ENCODE measurements around the gene PDE11A. TPM values are rescaled to one million over a fixed set of nuclear protein-coding genes. Genes with fewer than 3 reads are reported as not detected.

PDE11A gene
- total and polyA plus RNA-seq, 2 experiments from 2014 or later, result 0.08 to 0.73 TPM

- H3K4me3 Mint-ChIP-seq, result peak overlapping the region; percentile 93
- H3K36me3 Mint-ChIP-seq (ENCODE audit: low read depth), result no peaks in the 10 kb centered on the region
- Histone ChIP-seq H3K36me3 (ENCODE audit: insufficient read depth) (no peaks in the 10 kb centered on the region), H3K9me2 (ENCODE audit: insufficient read depth) (no peaks in the 10 kb centered on the region), H3F3A (replicated peaks; ENCODE audit: low read depth) (no peaks in the 10 kb centered on the region), H3K27ac (ENCODE audit: low read depth) (peak overlapping the region; percentile 89; the same call in 1 of the 2 replicates), H2AFZ (peak overlapping the region; percentile 94), H3K4me1 (ENCODE audit: insufficient read depth) (0 out of 2 replicates have a peak, but pooled peaks cover 6% of the 10 kb centered on the region), H4K20me1 (replicated peaks; ENCODE audit: insufficient read depth) (no peaks in the 10 kb centered on the region), H3K27me3 (ENCODE audit: insufficient read depth) (no peaks in the 10 kb centered on the region), H3K4me3 (peak overlapping the region; percentile 72), H3K79me2 (replicated peaks; ENCODE audit: insufficient read depth) (no peaks in the 10 kb centered on the region), H3K4me2 (peak overlapping the region; percentile 87)
- H3K9me3 Mint-ChIP-seq, result no peaks in the 10 kb centered on the region
- H3K27me3 Mint-ChIP-seq (ENCODE audit: insufficient read depth, low read depth, poor library complexity), result peaks cover 4% of the 10 kb centered on the region
- ATAC-seq (no peak), DNase-seq (ENCODE audit: low spot score) (no peak)
- no peak overlapping the region for H3K27ac Mint-ChIP-seq
- peaks cover 10% of the 10 kb centered on the region for H3K4me1 Mint-ChIP-seq
- TF ChIP-seq STAT1 (IDR thresholded peaks at IDR 0.05; ENCODE audit: unreplicated experiment) (no peak), ZNF114 (CRISPR knock-in tag; IDR thresholded peaks at IDR 0.05) (no peak), NANOG (IDR thresholded peaks at IDR 0.05; ENCODE audit: borderline replicate concordance) (no peak), CREB1 (CRISPR knock-in tag; IDR thresholded peaks at IDR 0.05; ENCODE audit: low read depth) (no peak)
- TF ChIP-seq, protein P1, sequence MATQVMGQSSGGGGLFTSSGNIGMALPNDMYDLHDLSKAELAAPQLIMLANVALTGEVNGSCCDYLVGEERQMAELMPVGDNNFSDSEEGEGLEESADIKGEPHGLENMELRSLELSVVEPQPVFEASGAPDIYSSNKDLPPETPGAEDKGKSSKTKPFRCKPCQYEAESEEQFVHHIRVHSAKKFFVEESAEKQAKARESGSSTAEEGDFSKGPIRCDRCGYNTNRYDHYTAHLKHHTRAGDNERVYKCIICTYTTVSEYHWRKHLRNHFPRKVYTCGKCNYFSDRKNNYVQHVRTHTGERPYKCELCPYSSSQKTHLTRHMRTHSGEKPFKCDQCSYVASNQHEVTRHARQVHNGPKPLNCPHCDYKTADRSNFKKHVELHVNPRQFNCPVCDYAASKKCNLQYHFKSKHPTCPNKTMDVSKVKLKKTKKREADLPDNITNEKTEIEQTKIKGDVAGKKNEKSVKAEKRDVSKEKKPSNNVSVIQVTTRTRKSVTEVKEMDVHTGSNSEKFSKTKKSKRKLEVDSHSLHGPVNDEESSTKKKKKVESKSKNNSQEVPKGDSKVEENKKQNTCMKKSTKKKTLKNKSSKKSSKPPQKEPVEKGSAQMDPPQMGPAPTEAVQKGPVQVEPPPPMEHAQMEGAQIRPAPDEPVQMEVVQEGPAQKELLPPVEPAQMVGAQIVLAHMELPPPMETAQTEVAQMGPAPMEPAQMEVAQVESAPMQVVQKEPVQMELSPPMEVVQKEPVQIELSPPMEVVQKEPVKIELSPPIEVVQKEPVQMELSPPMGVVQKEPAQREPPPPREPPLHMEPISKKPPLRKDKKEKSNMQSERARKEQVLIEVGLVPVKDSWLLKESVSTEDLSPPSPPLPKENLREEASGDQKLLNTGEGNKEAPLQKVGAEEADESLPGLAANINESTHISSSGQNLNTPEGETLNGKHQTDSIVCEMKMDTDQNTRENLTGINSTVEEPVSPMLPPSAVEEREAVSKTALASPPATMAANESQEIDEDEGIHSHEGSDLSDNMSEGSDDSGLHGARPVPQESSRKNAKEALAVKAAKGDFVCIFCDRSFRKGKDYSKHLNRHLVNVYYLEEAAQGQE (IDR thresholded peaks at IDR 0.05; ENCODE audit: unreplicated experiment), result no peak
Measured at GRCh38 chr2:177617849-177618248, 454.7 kb downstream of the PDE11A start.

- Histone ChIP-seq H4K20me1 (replicated peaks; ENCODE audit: insufficient read depth) (no peaks in the 10 kb centered on the region), H3K4me3 (no peak overlapping the region), H3K27me3 (ENCODE audit: insufficient read depth) (no peaks in the 10 kb centered on the region), H3K4me2 (no peak overlapping the region), H2AFZ (no peak overlapping the region), H3F3A (replicated peaks; ENCODE audit: low read depth) (no peaks in the 10 kb centered on the region), H3K9me2 (ENCODE audit: insufficient read depth) (no peaks in the 10 kb centered on the region), H3K27ac (ENCODE audit: low read depth) (no peak overlapping the region), H3K36me3 (ENCODE audit: insufficient read depth) (no peaks in the 10 kb centered on the region), H3K79me2 (replicated peaks; ENCODE audit: insufficient read depth) (no peaks in the 10 kb centered on the region), H3K4me1 (ENCODE audit: insufficient read depth) (0 out of 2 replicates have a peak, but pooled peaks cover 4% of the 10 kb centered on the region)
- no peaks in the 10 kb centered on the region for H3K9me3 Mint-ChIP-seq
- H3K27ac Mint-ChIP-seq, result no peak overlapping the region
- peaks cover 8% of the 10 kb centered on the region for H3K27me3 Mint-ChIP-seq (ENCODE audit: insufficient read depth, low read depth, poor library complexity)
- TF ChIP-seq POLR2AphosphoS5 (IDR thresholded peaks at IDR 0.05; ENCODE audit: low read depth) (no peak), JUNB (IDR thresholded peaks at IDR 0.05; ENCODE audit: unreplicated experiment) (no peak), STAT1 (IDR thresholded peaks at IDR 0.05; ENCODE audit: unreplicated experiment) (no peak), ZNF114 (CRISPR knock-in tag; IDR thresholded peaks at IDR 0.05) (no peak), NANOG (IDR thresholded peaks at IDR 0.05; ENCODE audit: borderline replicate concordance) (no peak)
- TF ChIP-seq, protein P1 (IDR thresholded peaks at IDR 0.05; ENCODE audit: unreplicated experiment), result no peak
- DNase-seq (ENCODE audit: low spot score), result no peak
- H3K4me1 Mint-ChIP-seq, result peaks cover 9% of the 10 kb centered on the region
- no peak for ATAC-seq
- no peaks in the 10 kb centered on the region for H3K36me3 Mint-ChIP-seq (ENCODE audit: low read depth)
- no peak overlapping the region for H3K4me3 Mint-ChIP-seq
Measured at GRCh38 chr2:177616731-177617130, 455.8 kb downstream of the PDE11A start.
